HepG2 (cell line): ENCODE measurements around the gene COX7A1. TPM values are rescaled to one million over a fixed set of nuclear protein-coding genes. Genes with fewer than 3 reads are reported as not detected.

Experiments used
- BRCA1 ChIP-seq: sonication (generic); formaldehyde crosslinking; IDR thresholded peaks from 2 replicates; pipeline ENCODE4 v1.4.0; 2020; ENCODE audit warnings: missing genetic modification reagents
- CCDC6 ChIP-seq: sonication (generic); formaldehyde crosslinking; IDR thresholded peaks from 2 replicates; pipeline ENCODE4 v1.8.1; 2022; ENCODE audit warnings: mild to moderate bottlenecking, missing genetic modification reagents, moderate library complexity
- EHMT2 ChIP-seq: fragments of 200-600 bp; sonication (generic); IDR thresholded peaks from 2 replicates; pipeline ENCODE4 v1.7.0; 2017; ENCODE audit warnings: antibody characterized with exemption, low read depth, low read length, borderline replicate concordance
- ELF4 ChIP-seq: sonication (generic); formaldehyde crosslinking; IDR thresholded peaks from 2 replicates; pipeline ENCODE4 v1.5.0; 2020; ENCODE audit warnings: missing genetic modification reagents, mild to moderate bottlenecking, moderate library complexity, borderline replicate concordance
- GABPA ChIP-seq, 2 experiments: IDR thresholded peaks; 2 replicates each; pipeline ENCODE4 v1.6.1; 2011 to 2016; ENCODE audit warnings: low read depth in 2 of 2, low read length in 1 of 2, missing biosample characterization in 1 of 2, missing genetic modification characterization in 1 of 2
- HES4 ChIP-seq: sonication (generic); formaldehyde crosslinking; IDR thresholded peaks from 2 replicates; pipeline ENCODE4 v1.9.0; 2021; ENCODE audit warnings: mild to moderate bottlenecking, missing genetic modification reagents, borderline replicate concordance
- HOXD1 ChIP-seq: sonication (generic); formaldehyde crosslinking; IDR thresholded peaks from 2 replicates; pipeline ENCODE4 v1.5.0; 2020; ENCODE audit warnings: missing genetic modification reagents
- KAT2B ChIP-seq: fragments of 150-350 bp; IDR thresholded peaks from 2 replicates; pipeline ENCODE4 v1.6.1; 2014; ENCODE audit warnings: low read depth, low read length, borderline replicate concordance
- MEIS2 ChIP-seq: sonication (generic); formaldehyde crosslinking; IDR thresholded peaks from 2 replicates; pipeline ENCODE4 v1.9.0; 2021; ENCODE audit warnings: mild to moderate bottlenecking, missing genetic modification reagents
- MTA3 ChIP-seq: sonication (generic); formaldehyde crosslinking; IDR thresholded peaks from 2 replicates; pipeline ENCODE4 v1.4.0; 2020; ENCODE audit warnings: missing genetic modification reagents
- PLRG1 ChIP-seq: fragments of 450-650 bp; conservative IDR thresholded peaks from 2 replicates; pipeline ENCODE4 v1.6.1; 2016
- PRPF4 ChIP-seq: fragments of 200-400 bp; formaldehyde crosslinking; IDR thresholded peaks from 2 replicates; pipeline ENCODE4 v1.6.1; 2016; ENCODE audit warnings: low read length, low read depth; ENCODE audit not compliant: poor library complexity, severe bottlenecking
- REPIN1 ChIP-seq: sonication (generic); formaldehyde crosslinking; IDR thresholded peaks from 2 replicates; pipeline ENCODE4 v1.8.0; 2022; ENCODE audit warnings: missing genetic modification reagents, low read depth, mild to moderate bottlenecking, borderline replicate concordance
- SMYD3 ChIP-seq: sonication (generic); formaldehyde crosslinking; IDR thresholded peaks from 2 replicates; pipeline ENCODE4 v1.8.1; 2023; ENCODE audit warnings: mild to moderate bottlenecking, missing genetic modification reagents
- TBX3 ChIP-seq: fragments of 450-650 bp; IDR thresholded peaks from 2 replicates; pipeline ENCODE4 v1.6.1; 2017; ENCODE audit warnings: antibody characterized with exemption, mild to moderate bottlenecking, inconsistent platforms, borderline replicate concordance
- ZBTB7B ChIP-seq: sonication (generic); formaldehyde crosslinking; IDR thresholded peaks from 2 replicates; pipeline ENCODE4 v1.4.0; 2020; ENCODE audit warnings: missing genetic modification reagents
- ZNF234 ChIP-seq: sonication (generic); formaldehyde crosslinking; conservative IDR thresholded peaks from 2 replicates; pipeline ENCODE4 v1.5.1; 2020; ENCODE audit warnings: mild to moderate bottlenecking, missing genetic modification reagents
- ZNF235 ChIP-seq: sonication (generic); formaldehyde crosslinking; IDR thresholded peaks from 2 replicates; pipeline ENCODE4 v1.8.1; 2023; ENCODE audit warnings: mild to moderate bottlenecking, missing genetic modification reagents, borderline replicate concordance
- ZNF83 ChIP-seq: sonication (generic); formaldehyde crosslinking; IDR thresholded peaks from 2 replicates; pipeline ENCODE4 v1.4.0; 2020; ENCODE audit warnings: missing genetic modification reagents, mild to moderate bottlenecking, borderline replicate concordance
- ZNF879 ChIP-seq: sonication (generic); formaldehyde crosslinking; IDR thresholded peaks from 2 replicates; pipeline ENCODE4 v1.8.1; 2023; ENCODE audit warnings: missing genetic modification reagents
- polyA plus RNA-seq, 8 experiments: library from polyadenylated mRNA; depleted of rRNA in 3 of 8; stranded (reverse) in 7 of 8; unstranded in 1 of 8; fragments of >200 nt; fragmentation: Illumina TruSeq in 4 of 8; extraction: Trizol in 4 of 8; gene quantifications; 2 replicates each; pipeline versions ENCODE4 v1.2.1 to v1.2.3, GENCODE V29; 2011 to 2016; ENCODE audit warnings: low read depth in 4 of 8, missing spikeins in 1 of 8, mixed read lengths in 1 of 8; ENCODE audit not compliant: insufficient read depth in 1 of 8
- total RNA-seq, 5 experiments: library from RNA; depleted of rRNA; stranded (reverse); fragments of >200 nt; fragmentation: Illumina TruSeq; extraction: Trizol; gene quantifications; 2 replicates each; pipeline ENCODE4 v1.2.3, GENCODE V29; 2016; ENCODE audit warnings: low read depth in 1 of 5
- TF ChIP-seq, protein P1 (sequence below): sonication (generic); formaldehyde crosslinking; IDR thresholded peaks from 2 replicates; pipeline ENCODE4 v1.4.0; 2020; ENCODE audit warnings: missing genetic modification reagents
- TF ChIP-seq, protein P2 (sequence below): sonication (generic); formaldehyde crosslinking; IDR thresholded peaks from 2 replicates; pipeline ENCODE4 v1.5.0; 2020; ENCODE audit warnings: mild to moderate bottlenecking, missing genetic modification reagents
- TF ChIP-seq, protein P3 (sequence below): sonication (generic); formaldehyde crosslinking; IDR thresholded peaks from 2 replicates; pipeline ENCODE4 v1.8.1; 2022; ENCODE audit warnings: low read depth, mild to moderate bottlenecking, missing genetic modification reagents

COX7A1 gene
- total and polyA plus RNA-seq, 2 of the 13 experiments (the other 11 are each of a cell fraction or from before 2014, with no cell fraction given): not detected

DNA sequence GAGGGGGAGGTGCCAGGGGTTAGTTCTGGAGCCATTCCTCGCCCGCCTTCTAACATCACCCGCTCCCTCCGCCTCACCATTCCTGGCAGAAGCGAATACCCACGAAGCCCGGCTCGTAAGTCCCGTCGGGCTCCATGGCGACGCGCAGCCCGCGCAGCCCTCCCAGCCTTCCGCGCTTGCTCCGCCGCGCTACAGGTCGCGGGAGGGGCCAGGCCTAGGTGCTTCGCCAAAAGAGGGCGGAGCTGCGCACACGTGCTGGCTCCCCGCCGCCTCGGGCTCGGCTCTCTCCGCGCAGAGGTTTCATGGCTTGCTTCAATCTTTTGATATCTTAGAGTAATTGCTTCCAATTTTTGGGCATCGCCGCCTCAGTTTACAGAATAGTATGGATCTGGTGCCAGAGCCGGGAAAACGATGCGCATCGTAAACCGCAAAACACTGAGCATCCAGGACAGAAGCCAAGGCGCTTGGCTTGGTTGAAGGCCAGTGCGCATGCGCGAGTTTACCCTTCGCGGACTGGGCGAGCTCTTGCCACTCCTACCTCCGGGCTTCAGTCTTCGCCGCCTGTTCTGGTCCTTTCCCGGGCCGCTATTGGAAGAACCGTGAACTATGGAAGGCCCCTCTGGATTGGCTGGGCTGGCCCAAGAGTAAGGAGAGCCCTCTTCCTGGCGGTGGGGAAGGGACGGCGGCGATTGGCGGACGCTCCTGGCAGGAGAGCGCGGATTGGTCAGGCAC is 37.4 kb downstream of the COX7A1 start, which contains the start of gene POLR2I (continued):
- TF ChIP-seq, protein P1, sequence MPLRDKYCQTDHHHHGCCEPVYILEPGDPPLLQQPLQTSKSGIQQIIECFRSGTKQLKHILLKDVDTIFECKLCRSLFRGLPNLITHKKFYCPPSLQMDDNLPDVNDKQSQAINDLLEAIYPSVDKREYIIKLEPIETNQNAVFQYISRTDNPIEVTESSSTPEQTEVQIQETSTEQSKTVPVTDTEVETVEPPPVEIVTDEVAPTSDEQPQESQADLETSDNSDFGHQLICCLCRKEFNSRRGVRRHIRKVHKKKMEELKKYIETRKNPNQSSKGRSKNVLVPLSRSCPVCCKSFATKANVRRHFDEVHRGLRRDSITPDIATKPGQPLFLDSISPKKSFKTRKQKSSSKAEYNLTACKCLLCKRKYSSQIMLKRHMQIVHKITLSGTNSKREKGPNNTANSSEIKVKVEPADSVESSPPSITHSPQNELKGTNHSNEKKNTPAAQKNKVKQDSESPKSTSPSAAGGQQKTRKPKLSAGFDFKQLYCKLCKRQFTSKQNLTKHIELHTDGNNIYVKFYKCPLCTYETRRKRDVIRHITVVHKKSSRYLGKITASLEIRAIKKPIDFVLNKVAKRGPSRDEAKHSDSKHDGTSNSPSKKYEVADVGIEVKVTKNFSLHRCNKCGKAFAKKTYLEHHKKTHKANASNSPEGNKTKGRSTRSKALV (CRISPR knock-in tag): peak; percentile 81
- TF ChIP-seq MEIS2 (CRISPR knock-in tag): peak; percentile 85
- TF ChIP-seq GABPA (IDR thresholded peaks at IDR 0.05; ENCODE audit: low read depth, low read length): no peak
- TF ChIP-seq GABPA (CRISPR knock-in tag; IDR thresholded peaks at IDR 0.05; ENCODE audit: low read depth): peak; percentile 29; the same call in 1 of the 2 replicates
- TF ChIP-seq MTA3: no peak
- TF ChIP-seq KAT2B: no peak
- TF ChIP-seq CCDC6 (CRISPR knock-in tag): peak; percentile 73; the same call in 1 of the 2 replicates
- peak; percentile 45 for TF ChIP-seq ZNF83 (CRISPR knock-in tag)
- peak; percentile 68 for TF ChIP-seq HOXD1
- no peak for TF ChIP-seq ELF4
- TF ChIP-seq PRPF4: no peak
- peak; percentile 91 for TF ChIP-seq SMYD3 (CRISPR knock-in tag)
- TF ChIP-seq HES4: peak; percentile 85; the same call in 1 of the 2 replicates
- TF ChIP-seq, protein P2, sequence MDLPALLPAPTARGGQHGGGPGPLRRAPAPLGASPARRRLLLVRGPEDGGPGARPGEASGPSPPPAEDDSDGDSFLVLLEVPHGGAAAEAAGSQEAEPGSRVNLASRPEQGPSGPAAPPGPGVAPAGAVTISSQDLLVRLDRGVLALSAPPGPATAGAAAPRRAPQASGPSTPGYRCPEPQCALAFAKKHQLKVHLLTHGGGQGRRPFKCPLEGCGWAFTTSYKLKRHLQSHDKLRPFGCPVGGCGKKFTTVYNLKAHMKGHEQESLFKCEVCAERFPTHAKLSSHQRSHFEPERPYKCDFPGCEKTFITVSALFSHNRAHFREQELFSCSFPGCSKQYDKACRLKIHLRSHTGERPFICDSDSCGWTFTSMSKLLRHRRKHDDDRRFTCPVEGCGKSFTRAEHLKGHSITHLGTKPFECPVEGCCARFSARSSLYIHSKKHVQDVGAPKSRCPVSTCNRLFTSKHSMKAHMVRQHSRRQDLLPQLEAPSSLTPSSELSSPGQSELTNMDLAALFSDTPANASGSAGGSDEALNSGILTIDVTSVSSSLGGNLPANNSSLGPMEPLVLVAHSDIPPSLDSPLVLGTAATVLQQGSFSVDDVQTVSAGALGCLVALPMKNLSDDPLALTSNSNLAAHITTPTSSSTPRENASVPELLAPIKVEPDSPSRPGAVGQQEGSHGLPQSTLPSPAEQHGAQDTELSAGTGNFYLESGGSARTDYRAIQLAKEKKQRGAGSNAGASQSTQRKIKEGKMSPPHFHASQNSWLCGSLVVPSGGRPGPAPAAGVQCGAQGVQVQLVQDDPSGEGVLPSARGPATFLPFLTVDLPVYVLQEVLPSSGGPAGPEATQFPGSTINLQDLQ: no peak
- TF ChIP-seq, protein P3, sequence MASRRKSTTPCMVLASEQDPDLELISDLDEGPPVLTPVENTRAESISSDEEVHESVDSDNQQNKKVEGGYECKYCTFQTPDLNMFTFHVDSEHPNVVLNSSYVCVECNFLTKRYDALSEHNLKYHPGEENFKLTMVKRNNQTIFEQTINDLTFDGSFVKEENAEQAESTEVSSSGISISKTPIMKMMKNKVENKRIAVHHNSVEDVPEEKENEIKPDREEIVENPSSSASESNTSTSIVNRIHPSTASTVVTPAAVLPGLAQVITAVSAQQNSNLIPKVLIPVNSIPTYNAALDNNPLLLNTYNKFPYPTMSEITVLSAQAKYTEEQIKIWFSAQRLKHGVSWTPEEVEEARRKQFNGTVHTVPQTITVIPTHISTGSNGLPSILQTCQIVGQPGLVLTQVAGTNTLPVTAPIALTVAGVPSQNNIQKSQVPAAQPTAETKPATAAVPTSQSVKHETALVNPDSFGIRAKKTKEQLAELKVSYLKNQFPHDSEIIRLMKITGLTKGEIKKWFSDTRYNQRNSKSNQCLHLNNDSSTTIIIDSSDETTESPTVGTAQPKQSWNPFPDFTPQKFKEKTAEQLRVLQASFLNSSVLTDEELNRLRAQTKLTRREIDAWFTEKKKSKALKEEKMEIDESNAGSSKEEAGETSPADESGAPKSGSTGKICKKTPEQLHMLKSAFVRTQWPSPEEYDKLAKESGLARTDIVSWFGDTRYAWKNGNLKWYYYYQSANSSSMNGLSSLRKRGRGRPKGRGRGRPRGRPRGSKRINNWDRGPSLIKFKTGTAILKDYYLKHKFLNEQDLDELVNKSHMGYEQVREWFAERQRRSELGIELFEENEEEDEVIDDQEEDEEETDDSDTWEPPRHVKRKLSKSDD (CRISPR knock-in tag): peak; percentile 54
- TF ChIP-seq PLRG1: no peak
- TF ChIP-seq ZNF879: 0 out of 2 replicates have a peak, but pooled peaks have one; percentile 62
- TF ChIP-seq ZNF234: no peak
- peak; percentile 83 for TF ChIP-seq REPIN1 (CRISPR knock-in tag)
- TF ChIP-seq ZBTB7B (CRISPR knock-in tag): no peak
- no peak for TF ChIP-seq BRCA1
- no peak for TF ChIP-seq TBX3
- TF ChIP-seq ZNF235 (CRISPR knock-in tag): peak; percentile 40; the same call in 1 of the 2 replicates
- TF ChIP-seq EHMT2: no peak
